IPS-18a (cell line): ENCODE results near the gene CDK10.
"Not testable (repeated sequence)": the region's sequence is repeated elsewhere in the genome, so short reads cannot be mapped to it uniquely, and the experiment has no call there.

Experiments used
- H3K27ac ChIP-seq: one replicate; pipeline ENCODE4 v1.5.1; 2013; ENCODE audit warnings: low read length
- H3K27me3 ChIP-seq: one replicate; pipeline ENCODE4 v1.6.1; 2013; ENCODE audit warnings: mild to moderate bottlenecking, low read length; ENCODE audit not compliant: control insufficient read depth, insufficient read depth
- H3K36me3 ChIP-seq: one replicate; pipeline ENCODE4 v1.6.1; 2013; ENCODE audit warnings: low read depth, low read length; ENCODE audit not compliant: control insufficient read depth
- H3K4me1 ChIP-seq: one replicate; pipeline ENCODE4 v1.6.1; 2013; ENCODE audit warnings: low read depth, low read length; ENCODE audit not compliant: control insufficient read depth
- H3K4me3 ChIP-seq: one replicate; pipeline ENCODE4 v1.5.1; 2013; ENCODE audit warnings: low read length
- H3K9ac ChIP-seq: one replicate; pipeline ENCODE4 v1.6.1; 2013; ENCODE audit warnings: mild to moderate bottlenecking, low read length, moderate library complexity
- H3K9me3 ChIP-seq: one replicate; pipeline ENCODE4 v1.6.1; 2013; ENCODE audit warnings: low read depth, low read length; ENCODE audit not compliant: control insufficient read depth

CDK10 gene

GRCh38 chr16:89698717-89699116 lies 12.2 kb downstream of the CDK10 start:
- H3K27ac ChIP-seq, H3K36me3 ChIP-seq, H3K9ac ChIP-seq, H3K4me3 ChIP-seq, H3K27me3 ChIP-seq, H3K9me3 ChIP-seq: not testable (repeated sequence)
- H3K4me1 ChIP-seq = peaks cover 10% of the 10 kb centered on the region

GRCh38 chr16:89699629-89700099 lies 13.2 kb downstream of the CDK10 start:
- peak overlapping the region; percentile 77 for H3K4me3 ChIP-seq
- not testable (repeated sequence) for H3K27me3 ChIP-seq, H3K36me3 ChIP-seq, H3K27ac ChIP-seq, H3K9me3 ChIP-seq
- H3K9ac ChIP-seq = peak overlapping the region; percentile 55
- peaks cover 10% of the 10 kb centered on the region for H3K4me1 ChIP-seq

- Histone ChIP-seq H3K36me3 (no peaks in the 10 kb centered on the region), H3K4me3 (peak overlapping the region; percentile 77), H3K27ac (no peak overlapping the region), H3K4me1 (peaks cover 10% of the 10 kb centered on the region), H3K9ac (peak overlapping the region; percentile 63), H3K27me3 (peaks cover 9% of the 10 kb centered on the region), H3K9me3 (no peaks in the 10 kb centered on the region)
These were observed 13.7 kb downstream of the CDK10 start for GRCh38 chr16:89700100-89700648.

- Histone ChIP-seq H3K36me3 (no peaks in the 10 kb centered on the region), H3K4me1 (peaks cover 10% of the 10 kb centered on the region), H3K4me3 (peak overlapping the region; percentile 77), H3K27me3 (peaks cover 9% of the 10 kb centered on the region), H3K27ac (no peak overlapping the region), H3K9me3 (no peaks in the 10 kb centered on the region), H3K9ac (peak overlapping the region; percentile 63)
These were observed 14.3 kb downstream of the CDK10 start for GRCh38 chr16:89700649-89701424.

- Histone ChIP-seq H3K4me1 (peaks cover 13% of the 10 kb centered on the region), H3K36me3 (no peaks in the 10 kb centered on the region), H3K9me3 (no peaks in the 10 kb centered on the region), H3K4me3 (peak within 1 kb of the TSS; percentile 77), H3K27ac (no peak within 1 kb of the TSS), H3K9ac (peak within 1 kb of the TSS; percentile 63), H3K27me3 (peaks cover 9% of the 10 kb centered on the region)
These were observed 15.2 kb downstream of the CDK10 start, which contains the start of gene SPATA2L for GRCh38 chr16:89701425-89702406. Gene SPATA2L, minus strand, starts transcription at chr16:89701705. Its CDS starts 473 bp downstream, at chr16:89701232.

- no peak overlapping the region for H3K27ac ChIP-seq
- peaks cover 9% of the 10 kb centered on the region for H3K27me3 ChIP-seq
- H3K9me3 ChIP-seq = no peaks in the 10 kb centered on the region
- no peaks in the 10 kb centered on the region for H3K36me3 ChIP-seq
- no peak overlapping the region for H3K9ac ChIP-seq
- peaks cover 11% of the 10 kb centered on the region for H3K4me1 ChIP-seq
- H3K4me3 ChIP-seq = no peak overlapping the region
These were observed 17.8 kb downstream of the CDK10 start for GRCh38 chr16:89704281-89704680.

GRCh38 chr16:89705006-89705405 lies 18.5 kb downstream of the CDK10 start:
- Histone ChIP-seq H3K27me3 (peaks cover 9% of the 10 kb centered on the region), H3K9ac (no peak overlapping the region), H3K9me3 (no peaks in the 10 kb centered on the region)

GRCh38 chr16:89706518-89707260 lies 20.2 kb downstream of the CDK10 start:
- no peak overlapping the region for H3K4me3 ChIP-seq
- H3K27me3 ChIP-seq = peaks cover 9% of the 10 kb centered on the region
- no peaks in the 10 kb centered on the region for H3K9me3 ChIP-seq
- peaks cover 3% of the 10 kb centered on the region for H3K4me1 ChIP-seq
- H3K27ac ChIP-seq = no peak overlapping the region
- no peak overlapping the region for H3K9ac ChIP-seq
- no peaks in the 10 kb centered on the region for H3K36me3 ChIP-seq

More at GRCh38 chr16:89705006-89705405, 18.5 kb downstream of the CDK10 start:
- peaks cover 7% of the 10 kb centered on the region for H3K4me1 ChIP-seq
- no peak overlapping the region for H3K4me3 ChIP-seq
- no peak overlapping the region for H3K27ac ChIP-seq
- no peaks in the 10 kb centered on the region for H3K36me3 ChIP-seq

- Histone ChIP-seq H3K36me3 (no peaks in the 10 kb centered on the region), H3K9ac (no peak overlapping the region), H3K9me3 (no peaks in the 10 kb centered on the region), H3K27me3 (peaks cover 9% of the 10 kb centered on the region), H3K27ac (no peak overlapping the region), H3K4me3 (no peak overlapping the region), H3K4me1 (peaks cover 3% of the 10 kb centered on the region)
These were observed 21.2 kb downstream of the CDK10 start for GRCh38 chr16:89707695-89708094.

- H3K9me3 ChIP-seq = no peaks in the 10 kb centered on the region
- peaks cover 2% of the 10 kb centered on the region for H3K27me3 ChIP-seq
- H3K36me3 ChIP-seq = no peaks in the 10 kb centered on the region
- H3K4me3 ChIP-seq = no peak overlapping the region
- no peak overlapping the region for H3K27ac ChIP-seq
- no peak overlapping the region for H3K9ac ChIP-seq
- H3K4me1 ChIP-seq = peaks cover 3% of the 10 kb centered on the region
These were observed 22.0 kb downstream of the CDK10 start for GRCh38 chr16:89708481-89708931.
